Aorta (tissue), 5 donors: Measurements from ENCODE around the gene CD59. TPM values are rescaled to one million over a fixed set of nuclear protein-coding genes. Genes with fewer than 3 reads are reported as not detected.

Source experiments
- ATAC-seq: fragments of 200-7000 bp; cut with Tn5 transposase; one replicate; pipeline ENCODE4 v1.9.1; 2022; ENCODE audit warnings: moderate library complexity; ENCODE audit not compliant: low FRiP score
- DNase-seq, 2 donors: peaks; one replicate each; pipeline ENCODE4 v3.0.0-alpha.2; 2020
- H3K27ac ChIP-seq, 2 donors: one replicate each; pipeline ENCODE4 v1.5.1; 2013; ENCODE audit warnings: low read length in 2 of 2, mild to moderate bottlenecking in 2 of 2, moderate library complexity in 2 of 2, control low read depth in 1 of 2, inconsistent platforms in 1 of 2, low read depth in 1 of 2
- H3K27me3 ChIP-seq, 2 donors: one replicate each; pipeline ENCODE4 v1.6.1; 2013; ENCODE audit warnings: control low read depth in 1 of 2, low read length in 1 of 2, mild to moderate bottlenecking in 1 of 2, moderate library complexity in 1 of 2; ENCODE audit not compliant: insufficient read depth in 2 of 2, control insufficient read depth in 1 of 2
- H3K36me3 ChIP-seq, 2 donors: one replicate each; pipeline ENCODE4 v1.6.1; 2013; ENCODE audit warnings: control low read depth in 1 of 2, low read length in 1 of 2, mild to moderate bottlenecking in 1 of 2; ENCODE audit not compliant: insufficient read depth in 2 of 2, control insufficient read depth in 1 of 2
- H3K4me1 ChIP-seq, 2 donors: one replicate each; pipeline ENCODE4 v1.6.1; 2013; ENCODE audit warnings: low read length in 2 of 2, control low read depth in 1 of 2, mild to moderate bottlenecking in 1 of 2, moderate library complexity in 1 of 2; ENCODE audit not compliant: insufficient read depth in 2 of 2, control insufficient read depth in 1 of 2
- H3K4me3 ChIP-seq, 2 donors: one replicate each; pipeline ENCODE4 v1.5.1; 2013; ENCODE audit warnings: low read length in 2 of 2, control low read depth in 1 of 2, mild to moderate bottlenecking in 1 of 2
- H3K9me3 ChIP-seq: one replicate; pipeline ENCODE4 v1.6.1; 2013; ENCODE audit warnings: mild to moderate bottlenecking, low read length; ENCODE audit not compliant: control insufficient read depth
- WGBS, 2 donors: extraction: QIAGEN DNeasy Blood & Tissue Kit; methylation state at CpG; one replicate each; pipeline ENCODE4 v1.1.7; 2013; 5-methylcytosine and 5-hydroxymethylcytosine counted together
- intact Hi-C, 2 donors: fragments of 100-400 bp; cut with DNase I; formaldehyde crosslinking; loops; one replicate each; pipeline versions ENCODE4 v1.14.2 to v1.15.0; 2022
- polyA plus RNA-seq, 2 donors: library from polyadenylated mRNA; stranded (reverse); fragments of 200-250 nt; gene quantifications; one replicate each; pipeline ENCODE4 v1.2.3, GENCODE V29; 2013
- total RNA-seq, 2 donors: library from RNA; stranded (reverse); fragmentation: NEBNext Ultra II Directional; extraction: Animal tissue kit (Norgen Biotek cat#: 25700); gene quantifications; one replicate each; pipeline ENCODE4 v1.2.1, GENCODE V29; 2021
- donor health status: healthy with polysubstance abuse.
- donor health status: Bipolar disorder and iron deficiency.
- donor health status: DM: no; HTN: no; CAD: no.
- donor health status: DM: no; HTN: no; CAD: no.
- donor health status: DM: yes; HTN: yes; CAD: no.

The CD59 gene
- total and polyA plus RNA-seq, 4 donors = 213 to 881 (median 604) TPM

DNA sequence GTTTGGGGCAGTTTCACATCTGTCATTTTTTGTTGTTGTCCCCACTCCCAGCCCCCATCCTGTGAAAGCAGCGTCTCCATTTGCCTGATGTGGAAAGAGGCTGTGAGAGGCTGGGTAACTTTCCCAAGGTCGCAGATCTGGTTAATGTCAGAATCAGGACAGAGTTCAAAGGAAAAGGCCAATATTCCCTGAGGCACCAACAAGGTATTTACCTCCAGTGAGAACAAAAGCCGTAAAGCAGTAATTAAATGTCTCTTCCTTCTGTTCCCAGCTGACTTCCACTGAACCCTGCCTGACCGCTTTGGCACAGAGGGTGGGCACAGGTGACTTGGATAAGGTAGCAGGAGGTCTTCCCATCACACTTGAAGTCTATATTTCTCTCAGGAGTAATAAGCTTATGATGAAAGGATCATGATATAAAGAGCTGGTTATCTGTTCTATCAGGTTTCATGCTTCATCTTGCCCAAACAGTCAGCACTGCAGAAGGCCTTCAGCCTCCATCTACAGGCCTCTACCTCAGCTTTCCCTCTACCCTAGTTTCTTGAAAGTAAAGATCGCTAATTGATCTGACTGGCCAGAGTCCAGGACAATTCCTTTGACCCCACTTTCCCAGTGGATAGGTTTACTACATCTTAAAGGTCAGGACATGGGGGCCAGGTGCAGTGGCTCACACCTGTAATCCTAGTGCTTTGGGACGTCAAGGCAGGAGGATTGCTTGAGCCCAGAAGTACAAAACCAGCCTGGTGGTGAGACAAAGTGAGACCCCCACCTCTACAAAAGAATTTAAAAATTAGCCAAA, 45.0 kb downstream of the CD59 start:
- no peaks in the 10 kb centered on the region for H3K27me3 ChIP-seq
- intact Hi-C loops = loop anchor here (5.0 to 10.0 kb wide), 3 partner anchors 434 to 529 kb away; partner anchors contain the start of genes HIPK3 (in 2 of the 2) and CSTF3 (in 1 of the 2)
- H3K27ac ChIP-seq = peak overlapping the region in 1 of 2 donors; percentile 89
- H3K4me3 ChIP-seq = no peak overlapping the region
- H3K9me3 ChIP-seq = no peaks in the 10 kb centered on the region
- ATAC-seq = no peak
- H3K4me1 ChIP-seq = peaks cover 0 to 3% of the 10 kb centered on the region in 2 donors
- 87 to 92% methylated on average over 6 of the region's 6 CpGs for WGBS, 2 donors
- DNase-seq = no peak
- no peaks in the 10 kb centered on the region for H3K36me3 ChIP-seq

DNA sequence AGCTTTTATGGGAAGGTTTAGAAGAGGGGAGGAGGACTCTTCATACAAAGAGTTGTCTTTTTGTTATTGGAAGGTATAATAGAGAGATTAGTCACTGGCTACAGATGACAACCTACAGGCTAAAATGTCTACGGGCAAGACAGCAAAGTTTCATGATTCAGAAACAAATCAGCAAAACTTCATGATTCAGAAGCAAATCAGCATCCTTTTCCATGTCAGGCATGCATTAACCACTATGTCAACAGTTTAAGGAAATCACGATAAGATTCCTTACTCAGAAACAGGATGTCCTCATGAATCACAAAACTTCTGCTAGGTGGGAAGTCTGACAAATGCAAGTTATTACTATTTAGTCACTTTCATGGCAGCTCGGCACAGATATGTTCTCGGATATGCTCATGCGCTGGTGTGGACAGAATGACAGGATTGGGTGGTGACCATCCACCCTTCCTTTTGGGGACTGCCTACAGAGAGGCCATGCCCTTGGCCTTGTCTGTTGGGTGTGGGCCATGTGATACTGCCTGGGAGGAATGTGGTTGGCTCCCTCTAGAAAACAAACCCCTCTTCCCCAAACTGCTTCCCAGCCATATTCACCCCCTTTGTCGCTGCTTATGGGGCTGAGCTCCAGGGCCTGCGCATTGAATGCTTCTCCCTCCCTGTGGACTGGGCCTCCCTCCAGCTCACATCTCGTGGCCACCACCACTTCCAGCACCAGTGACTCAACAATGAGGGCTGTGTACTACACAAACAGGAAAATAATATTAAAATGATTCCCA, 45.7 kb downstream of the CD59 start:
- 27 to 31% methylated on average over 8 of the region's 8 CpGs for WGBS, 2 donors
- ATAC-seq (peak; percentile 86), DNase-seq (peak; percentile 81 to 89)
- no peaks in the 10 kb centered on the region for H3K27me3 ChIP-seq
- intact Hi-C loops = loop anchor here (5.0 to 10.0 kb wide), 3 partner anchors 433 to 528 kb away; partner anchors contain the start of genes HIPK3 (in 2 of the 2) and CSTF3 (in 1 of the 2)
- no peaks in the 10 kb centered on the region for H3K36me3 ChIP-seq
- H3K27ac ChIP-seq = peak overlapping the region; percentile 9 to 28
- H3K9me3 ChIP-seq = no peaks in the 10 kb centered on the region
- no peak overlapping the region for H3K4me3 ChIP-seq
- H3K4me1 ChIP-seq = peaks cover 0 to 3% of the 10 kb centered on the region in 2 donors

DNA sequence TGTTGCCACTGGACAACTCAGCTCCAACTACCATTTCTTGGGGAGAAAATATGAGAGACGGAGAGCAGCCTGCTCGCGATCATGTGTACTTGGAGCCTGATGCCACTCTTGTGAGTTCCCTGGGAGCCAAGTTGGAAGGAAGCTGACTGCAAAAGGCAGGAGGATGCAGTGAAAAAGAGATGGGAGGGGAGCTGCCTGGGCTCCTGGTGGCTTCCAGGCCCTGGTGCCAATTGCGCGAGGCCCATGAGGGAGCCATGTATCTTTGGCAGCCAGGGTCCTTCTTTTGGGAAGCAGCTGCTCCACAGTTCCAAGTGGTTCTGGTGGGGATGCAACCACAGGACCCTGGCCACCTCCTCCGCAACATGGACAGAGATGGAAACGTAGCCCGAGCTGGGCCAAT, 46.7 kb downstream of the CD59 start:
- peak overlapping the region in 1 of 2 donors; percentile 28 for H3K27ac ChIP-seq

GRCh38 chr11:33689085-33689484, 47.1 kb downstream of the CD59 start:
- H3K27ac ChIP-seq = no peak overlapping the region

More for the DNA sequence above, 46.7 kb downstream of the CD59 start:
- intact Hi-C loops = loop anchor here in 1 of 2 donors (5.0 to 10.0 kb wide), 2 partner anchors 145 to 327 kb away; no protein-coding TSS in a partner anchor
- no peak overlapping the region for H3K4me3 ChIP-seq
- H3K9me3 ChIP-seq = no peaks in the 10 kb centered on the region
- 96 to 97% methylated on average over 8 of the region's 8 CpGs for WGBS, 2 donors
- H3K27me3 ChIP-seq = no peaks in the 10 kb centered on the region
- no peaks in the 10 kb centered on the region for H3K36me3 ChIP-seq
- peaks cover 0 to 3% of the 10 kb centered on the region in 2 donors for H3K4me1 ChIP-seq
- DNase-seq (no peak), ATAC-seq (no peak)

DNA sequence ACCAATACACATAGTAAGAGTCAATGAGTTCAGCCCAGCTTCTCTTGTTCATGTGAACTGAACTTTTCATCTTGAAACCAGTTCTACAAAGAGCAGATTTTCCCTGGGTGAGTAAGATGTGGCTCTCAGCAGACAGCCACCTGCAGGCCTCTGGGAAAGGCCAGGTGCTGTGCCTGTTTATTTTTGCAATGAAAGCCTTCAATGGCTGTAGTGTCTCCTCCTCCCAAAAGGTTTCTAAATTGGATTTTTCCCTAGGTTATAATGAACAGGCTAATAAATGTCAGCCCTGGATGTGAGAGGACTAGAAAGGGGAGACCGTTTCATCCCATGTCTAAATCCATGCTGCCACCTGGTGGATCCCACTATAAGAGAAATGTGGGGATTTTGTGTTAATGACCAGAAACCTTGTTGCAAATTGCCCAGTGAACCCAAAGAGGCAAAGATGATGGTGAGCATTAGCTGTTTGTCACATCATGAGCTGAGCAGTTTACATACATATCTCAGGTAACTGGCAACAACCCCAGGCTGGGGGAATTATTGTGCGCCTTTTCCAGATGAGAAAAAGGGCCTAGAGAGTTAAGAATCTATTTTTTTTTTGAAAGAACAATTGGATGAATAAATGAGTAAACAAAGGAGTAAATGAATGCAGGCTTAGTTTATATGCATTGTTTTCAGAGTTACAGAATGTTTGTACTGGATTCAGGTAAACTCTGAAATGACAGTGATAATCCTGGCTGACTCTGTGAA, 48.3 kb downstream of the CD59 start:
- H3K9me3 ChIP-seq = no peaks in the 10 kb centered on the region
- 52 to 53% methylated on average over 2 of the region's 2 CpGs for WGBS, 2 donors
- H3K27me3 ChIP-seq = no peaks in the 10 kb centered on the region
- no peak overlapping the region for H3K4me3 ChIP-seq
- intact Hi-C loops = loop anchor here (2.0 to 10.0 kb wide), 3 partner anchors 143 to 326 kb away; no protein-coding TSS in a partner anchor
- no peaks in the 10 kb centered on the region for H3K36me3 ChIP-seq
- DNase-seq = no peak
- H3K27ac ChIP-seq = no peak overlapping the region
- H3K4me1 ChIP-seq = peaks cover 0 to 3% of the 10 kb centered on the region in 2 donors
- no peak for ATAC-seq

More at GRCh38 chr11:33689085-33689484, 47.1 kb downstream of the CD59 start:
- Histone ChIP-seq H3K4me1 (peaks cover 0 to 3% of the 10 kb centered on the region in 2 donors), H3K4me3 (no peak overlapping the region), H3K27me3 (no peaks in the 10 kb centered on the region), H3K36me3 (no peaks in the 10 kb centered on the region), H3K9me3 (no peaks in the 10 kb centered on the region)
- DNase-seq (no peak), ATAC-seq (no peak)
- WGBS, 2 donors = 90% methylated on average over 4 of the region's 4 CpGs
- intact Hi-C loops = loop anchor here in 1 of 2 donors (5.0 to 10.0 kb wide), 2 partner anchors 144 to 327 kb away; no protein-coding TSS in a partner anchor

GRCh38 chr11:33685082-33685481, 51.1 kb downstream of the CD59 start:
- no peak overlapping the region for H3K27ac ChIP-seq
- no peak overlapping the region for H3K4me3 ChIP-seq
- DNase-seq = no peak
- no peaks in the 10 kb centered on the region for H3K9me3 ChIP-seq
- no peaks in the 10 kb centered on the region for H3K27me3 ChIP-seq
- no peaks in the 10 kb centered on the region for H3K36me3 ChIP-seq
- WGBS, 2 donors = 76 to 77% methylated on average over 3 of the region's 3 CpGs
- H3K4me1 ChIP-seq = no peaks in the 10 kb centered on the region
- no peak for ATAC-seq
- intact Hi-C loops = loop anchor here (2.0 to 10.0 kb wide), 3 partner anchors 140 to 323 kb away; no protein-coding TSS in a partner anchor

GRCh38 chr11:33684003-33684706, 52.1 kb downstream of the CD59 start:
- Histone ChIP-seq H3K27ac (no peak overlapping the region), H3K36me3 (no peaks in the 10 kb centered on the region), H3K9me3 (no peaks in the 10 kb centered on the region), H3K27me3 (no peaks in the 10 kb centered on the region), H3K4me3 (no peak overlapping the region), H3K4me1 (no peaks in the 10 kb centered on the region)
- ATAC-seq (no peak), DNase-seq (no peak)
- intact Hi-C loops = loop anchor here (2.0 to 10.0 kb wide), 2 partner anchors 139 to 141 kb away; no protein-coding TSS in a partner anchor
- WGBS, 2 donors = 81 to 84% methylated on average over 5 of the region's 5 CpGs
